ENCODE results near the gene CMTM2. TPM values are rescaled to one million over a fixed set of nuclear protein-coding genes. Genes with fewer than 3 reads are reported as not detected.

Gene CMTM2
- total and polyA plus RNA-seq, 2 donors (not counting 1 experiment from before 2014, with no cell fraction given): not detected

DNA sequence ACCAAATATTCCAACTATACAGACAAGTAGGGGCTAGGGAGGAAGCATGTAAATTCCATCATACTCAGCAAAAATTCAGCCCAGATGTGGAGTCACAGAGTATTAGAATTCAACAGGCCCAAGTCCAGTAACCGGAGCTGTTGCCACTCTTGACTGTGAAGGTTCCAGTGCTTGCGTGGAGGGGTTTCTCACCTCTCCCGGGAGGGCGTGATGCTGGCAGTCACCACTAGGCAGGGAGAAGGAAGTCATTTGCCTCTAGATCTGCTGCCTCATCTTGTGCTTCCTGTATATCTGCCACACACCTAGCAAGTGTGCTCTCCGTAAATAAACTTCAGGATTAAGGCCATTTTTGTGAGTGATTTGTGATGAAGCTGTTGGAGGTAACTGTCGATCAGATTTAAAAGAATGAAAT is 27.9 kb upstream of the CMTM2 start:
- H3K27ac ChIP-seq (ENCODE audit: insufficient read depth, low read length): no peak overlapping the region
- H3K9ac ChIP-seq (ENCODE audit: insufficient read depth, low read length): no peak overlapping the region
- TF ChIP-seq CTCF (conservative IDR thresholded peaks at IDR 0.05 in 1 of 2, IDR thresholded peaks at IDR 0.05 in 1 of 2; ENCODE audit: low read depth in 1 of 2, low read length in 2 of 2): peak in 1 of 2 donors; percentile 3
- TF ChIP-seq EZH2 (IDR thresholded peaks at IDR 0.05; ENCODE audit: low read length, missing control alignments): no peak
- H2AFZ ChIP-seq (ENCODE audit: low read length): peak overlapping the region; percentile 16
- DNase-seq (ENCODE audit: low read depth in 2 of 2): peak in 1 of 2 donors; percentile 24
- no peaks in the 10 kb centered on the region for H4K20me1 ChIP-seq (ENCODE audit: control insufficient read depth, extremely low read depth, insufficient read depth, low read length)
- H3K36me3 ChIP-seq (ENCODE audit: control insufficient read depth, insufficient read depth, low read length): no peaks in the 10 kb centered on the region
- H3K27me3 ChIP-seq (ENCODE audit: control insufficient read depth, insufficient read depth, low read length): no peaks in the 10 kb centered on the region
- H3K4me3 ChIP-seq (replicated peaks in 1 of 4; ENCODE audit: control extremely low read depth in 1 of 4, insufficient read depth in 1 of 4, low read depth in 3 of 4, low read length in 4 of 4): no peak overlapping the region
- H3K4me2 ChIP-seq (ENCODE audit: extremely low read depth, insufficient read depth, low read length): peak overlapping the region; percentile 97
- peaks cover 11% of the 10 kb centered on the region for H3K4me1 ChIP-seq (ENCODE audit: control insufficient read depth, extremely low read depth, insufficient read depth, low read length)
- no peaks in the 10 kb centered on the region for H3K9me3 ChIP-seq (ENCODE audit: control insufficient read depth, insufficient read depth, low read depth, low read length)
- H3K79me2 ChIP-seq (ENCODE audit: control insufficient read depth, insufficient read depth, low read length): peaks cover 13% of the 10 kb centered on the region

- no peak for TF ChIP-seq EZH2 (IDR thresholded peaks at IDR 0.05; ENCODE audit: low read length, missing control alignments)
- TF ChIP-seq CTCF (conservative IDR thresholded peaks at IDR 0.05 in 1 of 2, IDR thresholded peaks at IDR 0.05 in 1 of 2; ENCODE audit: low read depth in 1 of 2, low read length in 2 of 2): no peak
- DNase-seq (ENCODE audit: low read depth in 2 of 2): no peak
- Histone ChIP-seq H3K4me1 (ENCODE audit: control insufficient read depth, extremely low read depth, insufficient read depth, low read length) (peaks cover 11% of the 10 kb centered on the region), H3K36me3 (ENCODE audit: control insufficient read depth, insufficient read depth, low read length) (no peaks in the 10 kb centered on the region), H3K9ac (ENCODE audit: insufficient read depth, low read length) (peak overlapping the region; percentile 74), H3K4me3 (replicated peaks in 1 of 4; ENCODE audit: control extremely low read depth in 1 of 4, insufficient read depth in 1 of 4, low read depth in 3 of 4, low read length in 4 of 4) (peak overlapping the region; percentile 63 to 74 (median 67)), H3K27ac (ENCODE audit: insufficient read depth, low read length) (peak overlapping the region; percentile 83), H3K4me2 (ENCODE audit: extremely low read depth, insufficient read depth, low read length) (peak overlapping the region; percentile 97), H3K79me2 (ENCODE audit: control insufficient read depth, insufficient read depth, low read length) (peaks cover 13% of the 10 kb centered on the region), H3K27me3 (ENCODE audit: control insufficient read depth, insufficient read depth, low read length) (no peaks in the 10 kb centered on the region), H4K20me1 (ENCODE audit: control insufficient read depth, extremely low read depth, insufficient read depth, low read length) (no peaks in the 10 kb centered on the region), H2AFZ (ENCODE audit: low read length) (peak overlapping the region; percentile 96), H3K9me3 (ENCODE audit: control insufficient read depth, insufficient read depth, low read depth, low read length) (no peaks in the 10 kb centered on the region)
Measured at GRCh38 chr16:66551788-66552285, 27.4 kb upstream of the CMTM2 start.

- H3K79me2 ChIP-seq (ENCODE audit: control insufficient read depth, insufficient read depth, low read length): peaks cover 13% of the 10 kb centered on the region
- peak within 1 kb of the TSS; percentile 63 to 74 (median 67) for H3K4me3 ChIP-seq (replicated peaks in 1 of 4; ENCODE audit: control extremely low read depth in 1 of 4, insufficient read depth in 1 of 4, low read depth in 3 of 4, low read length in 4 of 4)
- peak within 1 kb of the TSS; percentile 74 for H3K9ac ChIP-seq (ENCODE audit: insufficient read depth, low read length)
Measured at GRCh38 chr16:66552286-66553177, 26.7 kb upstream of the CMTM2 start, which contains the start of gene CKLF. TSS of gene CKLF (plus strand) at chr16:66552576. CDS start at chr16:66552716, 140 bp downstream.

More at GRCh38 chr16:66552286-66553177, 26.7 kb upstream of the CMTM2 start, which contains the start of gene CKLF:
- peak; percentile 79 to 87 for DNase-seq (ENCODE audit: low read depth in 2 of 2)
- peak within 1 kb of the TSS; percentile 83 for H3K27ac ChIP-seq (ENCODE audit: insufficient read depth, low read length)
- no peaks in the 10 kb centered on the region for H3K36me3 ChIP-seq (ENCODE audit: control insufficient read depth, insufficient read depth, low read length)
- no peaks in the 10 kb centered on the region for H4K20me1 ChIP-seq (ENCODE audit: control insufficient read depth, extremely low read depth, insufficient read depth, low read length)
- H3K27me3 ChIP-seq (ENCODE audit: control insufficient read depth, insufficient read depth, low read length): no peaks in the 10 kb centered on the region
- H2AFZ ChIP-seq (ENCODE audit: low read length): peak within 1 kb of the TSS; percentile 96
- peak within 1 kb of the TSS; percentile 97 for H3K4me2 ChIP-seq (ENCODE audit: extremely low read depth, insufficient read depth, low read length)
- H3K9me3 ChIP-seq (ENCODE audit: control insufficient read depth, insufficient read depth, low read depth, low read length): no peaks in the 10 kb centered on the region
- TF ChIP-seq EZH2 (IDR thresholded peaks at IDR 0.05; ENCODE audit: low read length, missing control alignments): no peak
- no peak for TF ChIP-seq CTCF (conservative IDR thresholded peaks at IDR 0.05 in 1 of 2, IDR thresholded peaks at IDR 0.05 in 1 of 2; ENCODE audit: low read depth in 1 of 2, low read length in 2 of 2)
- peaks cover 11% of the 10 kb centered on the region for H3K4me1 ChIP-seq (ENCODE audit: control insufficient read depth, extremely low read depth, insufficient read depth, low read length)

Data from fibroblast of lung (primary cell).